GM23338 (cell line): Measurements from ENCODE around the gene DNAJC5G. TPM values are rescaled to one million over a fixed set of nuclear protein-coding genes. Genes with fewer than 3 reads are reported as not detected.

ENCODE experiments used
- ATAC-seq: fragments of 200-7000 bp; cut with Tn5 transposase; 3 replicates; pipeline ENCODE4 v1.9.1; 2020
- DNase-seq: peaks from one replicate; pipeline ENCODE4 v3.0.0-alpha.2; 2015; ENCODE audit warnings: low spot score
- H2AFZ ChIP-seq: fragments of 200-600 bp; sonication (generic); 2 replicates; pipeline ENCODE4 v1.8.0; 2016; ENCODE audit warnings: antibody characterized with exemption, mild to moderate bottlenecking, moderate library complexity
- H3F3A ChIP-seq: fragments of 200-600 bp; sonication (generic); replicated peaks from 2 replicates; pipeline ENCODE4 v1.8.0; 2017; ENCODE audit warnings: antibody characterized with exemption, mixed run types, low read depth
- H3K27ac ChIP-seq: fragments of 200-600 bp; sonication (generic); 2 replicates; pipeline ENCODE4 v1.6.1; 2016; ENCODE audit warnings: low read depth
- H3K27me3 ChIP-seq: fragments of 200-600 bp; sonication (generic); 2 replicates; pipeline ENCODE4 v1.8.0; 2016; ENCODE audit warnings: mild to moderate bottlenecking, mixed run types, moderate library complexity; ENCODE audit not compliant: insufficient read depth
- H3K36me3 ChIP-seq: fragments of 200-600 bp; sonication (generic); 2 replicates; pipeline ENCODE4 v1.8.0; 2016; ENCODE audit warnings: mild to moderate bottlenecking; ENCODE audit not compliant: insufficient read depth
- H3K4me1 ChIP-seq: fragments of 200-600 bp; sonication (generic); 2 replicates; pipeline ENCODE4 v1.8.0; 2016; ENCODE audit warnings: mild to moderate bottlenecking, moderate library complexity; ENCODE audit not compliant: insufficient read depth
- H3K4me2 ChIP-seq: fragments of 200-600 bp; sonication (generic); 2 replicates; pipeline ENCODE4 v1.7.1; 2017; ENCODE audit warnings: mixed run types
- H3K4me3 ChIP-seq: fragments of 200-600 bp; sonication (generic); 2 replicates; pipeline ENCODE4 v1.6.1; 2016; ENCODE audit warnings: mixed run types
- H3K79me2 ChIP-seq: fragments of 200-600 bp; sonication (generic); replicated peaks from 2 replicates; pipeline ENCODE4 v1.8.0; 2017; ENCODE audit warnings: mild to moderate bottlenecking; ENCODE audit not compliant: insufficient read depth
- H3K9me2 ChIP-seq: fragments of 200-600 bp; sonication (generic); 2 replicates; pipeline ENCODE4 v1.8.0; 2017; ENCODE audit not compliant: insufficient read depth
- H4K20me1 ChIP-seq: fragments of 200-600 bp; sonication (generic); replicated peaks from 2 replicates; pipeline ENCODE4 v1.8.0; 2017; ENCODE audit warnings: mild to moderate bottlenecking; ENCODE audit not compliant: insufficient read depth
- H3K27ac Mint-ChIP-seq: 2 replicates; pipeline ENCODE4 v1.8.0; 2020; ENCODE audit warnings: inconsistent platforms, mild to moderate bottlenecking, moderate library complexity, mixed read lengths
- H3K27me3 Mint-ChIP-seq: 3 replicates; pipeline ENCODE4 v1.8.0; 2022; ENCODE audit warnings: low read depth, mild to moderate bottlenecking, moderate library complexity, mixed read lengths, inconsistent platforms; ENCODE audit not compliant: insufficient read depth, poor library complexity
- H3K36me3 Mint-ChIP-seq: 3 replicates; pipeline ENCODE4 v1.8.0; 2021; ENCODE audit warnings: low read depth, mild to moderate bottlenecking, inconsistent platforms, moderate library complexity, mixed read lengths
- H3K4me1 Mint-ChIP-seq: 3 replicates; pipeline ENCODE4 v1.8.0; 2020; ENCODE audit warnings: mild to moderate bottlenecking, inconsistent platforms, mixed read lengths
- H3K4me3 Mint-ChIP-seq: 3 replicates; pipeline ENCODE4 v1.8.0; 2021; ENCODE audit warnings: moderate library complexity, mild to moderate bottlenecking, inconsistent platforms, mixed read lengths
- H3K9me3 Mint-ChIP-seq: 3 replicates; pipeline ENCODE4 v1.8.0; 2020; ENCODE audit warnings: moderate library complexity, mild to moderate bottlenecking, inconsistent platforms, mixed read lengths
- CREB1 ChIP-seq: fragments of 250-450 bp; sonication (Bioruptor Pico); IDR thresholded peaks from 2 replicates; pipeline ENCODE4 v1.5.0; 2020; ENCODE audit warnings: low read depth, mild to moderate bottlenecking, moderate library complexity
- EZH2 ChIP-seq: fragments of 200-600 bp; sonication (generic); IDR thresholded peaks from one replicate; pipeline ENCODE4 v1.8.0; 2017; ENCODE audit warnings: antibody characterized with exemption, mild to moderate bottlenecking, low read depth; ENCODE audit not compliant: unreplicated experiment
- JUNB ChIP-seq: IDR thresholded peaks from one replicate; pipeline ENCODE4 v1.6.1; 2016; ENCODE audit warnings: antibody characterized with exemption; ENCODE audit not compliant: unreplicated experiment
- POLR2AphosphoS5 ChIP-seq: IDR thresholded peaks from 2 replicates; pipeline ENCODE4 v1.6.1; 2016; ENCODE audit warnings: antibody characterized with exemption, low read depth
- STAT1 ChIP-seq: IDR thresholded peaks from one replicate; pipeline ENCODE4 v1.6.1; 2016; ENCODE audit warnings: antibody characterized with exemption; ENCODE audit not compliant: unreplicated experiment
- ZNF114 ChIP-seq: fragments of 250-450 bp; sonication (Bioruptor Pico); IDR thresholded peaks from 2 replicates; pipeline ENCODE4 v1.5.0; 2020; ENCODE audit warnings: mild to moderate bottlenecking, moderate library complexity
- polyA plus RNA-seq: library from polyadenylated mRNA; unstranded; fragments of >200 nt; fragmentation: Nextera tagmentation; extraction: Ambion mirVana; gene quantifications from 2 replicates; pipeline ENCODE4 v1.2.1, GENCODE V29; 2016
- total RNA-seq: library from RNA; depleted of rRNA; stranded (reverse); fragments of >200 nt; shearing (Covaris generic); gene quantifications from 2 replicates; pipeline ENCODE4 v1.2.3, GENCODE V29; 2014
- TF ChIP-seq, protein P1 (sequence below): fragments of 250-450 bp; sonication (Bioruptor Pico); IDR thresholded peaks from 2 replicates; pipeline ENCODE4 v1.5.0; 2020; ENCODE audit warnings: mild to moderate bottlenecking, moderate library complexity
- TF ChIP-seq, protein P2 (sequence below): IDR thresholded peaks from 2 replicates; pipeline ENCODE4 v1.6.1; 2016; ENCODE audit warnings: antibody characterized with exemption
- TF ChIP-seq, protein P3 (sequence below): IDR thresholded peaks from one replicate; pipeline ENCODE4 v1.6.1; 2018; ENCODE audit warnings: antibody characterized with exemption; ENCODE audit not compliant: unreplicated experiment

Gene DNAJC5G
- total and polyA plus RNA-seq, 2 experiments from 2014 or later = 0.59 TPM; not detected in 1

DNA sequence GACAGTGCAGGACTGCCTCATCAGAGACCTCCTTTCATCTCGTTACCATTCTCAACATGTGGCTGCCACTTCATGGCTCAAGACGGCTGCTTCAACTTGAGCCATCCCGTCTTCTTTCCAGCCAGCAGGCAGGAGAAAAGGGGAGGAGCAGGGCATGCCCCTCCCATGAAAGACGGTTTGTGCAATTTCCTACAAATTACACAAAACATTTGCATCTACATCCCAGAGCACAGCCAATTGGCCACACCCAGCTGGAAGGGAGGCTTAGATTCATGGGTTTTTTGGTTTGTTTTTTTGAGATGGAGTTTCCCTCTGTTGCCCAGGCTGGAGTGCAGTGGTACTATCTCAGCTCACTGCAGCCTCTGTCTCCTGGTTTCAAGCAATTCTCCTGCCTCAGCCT, 21.2 kb downstream of the DNAJC5G start (continued):
- TF ChIP-seq, protein P1, sequence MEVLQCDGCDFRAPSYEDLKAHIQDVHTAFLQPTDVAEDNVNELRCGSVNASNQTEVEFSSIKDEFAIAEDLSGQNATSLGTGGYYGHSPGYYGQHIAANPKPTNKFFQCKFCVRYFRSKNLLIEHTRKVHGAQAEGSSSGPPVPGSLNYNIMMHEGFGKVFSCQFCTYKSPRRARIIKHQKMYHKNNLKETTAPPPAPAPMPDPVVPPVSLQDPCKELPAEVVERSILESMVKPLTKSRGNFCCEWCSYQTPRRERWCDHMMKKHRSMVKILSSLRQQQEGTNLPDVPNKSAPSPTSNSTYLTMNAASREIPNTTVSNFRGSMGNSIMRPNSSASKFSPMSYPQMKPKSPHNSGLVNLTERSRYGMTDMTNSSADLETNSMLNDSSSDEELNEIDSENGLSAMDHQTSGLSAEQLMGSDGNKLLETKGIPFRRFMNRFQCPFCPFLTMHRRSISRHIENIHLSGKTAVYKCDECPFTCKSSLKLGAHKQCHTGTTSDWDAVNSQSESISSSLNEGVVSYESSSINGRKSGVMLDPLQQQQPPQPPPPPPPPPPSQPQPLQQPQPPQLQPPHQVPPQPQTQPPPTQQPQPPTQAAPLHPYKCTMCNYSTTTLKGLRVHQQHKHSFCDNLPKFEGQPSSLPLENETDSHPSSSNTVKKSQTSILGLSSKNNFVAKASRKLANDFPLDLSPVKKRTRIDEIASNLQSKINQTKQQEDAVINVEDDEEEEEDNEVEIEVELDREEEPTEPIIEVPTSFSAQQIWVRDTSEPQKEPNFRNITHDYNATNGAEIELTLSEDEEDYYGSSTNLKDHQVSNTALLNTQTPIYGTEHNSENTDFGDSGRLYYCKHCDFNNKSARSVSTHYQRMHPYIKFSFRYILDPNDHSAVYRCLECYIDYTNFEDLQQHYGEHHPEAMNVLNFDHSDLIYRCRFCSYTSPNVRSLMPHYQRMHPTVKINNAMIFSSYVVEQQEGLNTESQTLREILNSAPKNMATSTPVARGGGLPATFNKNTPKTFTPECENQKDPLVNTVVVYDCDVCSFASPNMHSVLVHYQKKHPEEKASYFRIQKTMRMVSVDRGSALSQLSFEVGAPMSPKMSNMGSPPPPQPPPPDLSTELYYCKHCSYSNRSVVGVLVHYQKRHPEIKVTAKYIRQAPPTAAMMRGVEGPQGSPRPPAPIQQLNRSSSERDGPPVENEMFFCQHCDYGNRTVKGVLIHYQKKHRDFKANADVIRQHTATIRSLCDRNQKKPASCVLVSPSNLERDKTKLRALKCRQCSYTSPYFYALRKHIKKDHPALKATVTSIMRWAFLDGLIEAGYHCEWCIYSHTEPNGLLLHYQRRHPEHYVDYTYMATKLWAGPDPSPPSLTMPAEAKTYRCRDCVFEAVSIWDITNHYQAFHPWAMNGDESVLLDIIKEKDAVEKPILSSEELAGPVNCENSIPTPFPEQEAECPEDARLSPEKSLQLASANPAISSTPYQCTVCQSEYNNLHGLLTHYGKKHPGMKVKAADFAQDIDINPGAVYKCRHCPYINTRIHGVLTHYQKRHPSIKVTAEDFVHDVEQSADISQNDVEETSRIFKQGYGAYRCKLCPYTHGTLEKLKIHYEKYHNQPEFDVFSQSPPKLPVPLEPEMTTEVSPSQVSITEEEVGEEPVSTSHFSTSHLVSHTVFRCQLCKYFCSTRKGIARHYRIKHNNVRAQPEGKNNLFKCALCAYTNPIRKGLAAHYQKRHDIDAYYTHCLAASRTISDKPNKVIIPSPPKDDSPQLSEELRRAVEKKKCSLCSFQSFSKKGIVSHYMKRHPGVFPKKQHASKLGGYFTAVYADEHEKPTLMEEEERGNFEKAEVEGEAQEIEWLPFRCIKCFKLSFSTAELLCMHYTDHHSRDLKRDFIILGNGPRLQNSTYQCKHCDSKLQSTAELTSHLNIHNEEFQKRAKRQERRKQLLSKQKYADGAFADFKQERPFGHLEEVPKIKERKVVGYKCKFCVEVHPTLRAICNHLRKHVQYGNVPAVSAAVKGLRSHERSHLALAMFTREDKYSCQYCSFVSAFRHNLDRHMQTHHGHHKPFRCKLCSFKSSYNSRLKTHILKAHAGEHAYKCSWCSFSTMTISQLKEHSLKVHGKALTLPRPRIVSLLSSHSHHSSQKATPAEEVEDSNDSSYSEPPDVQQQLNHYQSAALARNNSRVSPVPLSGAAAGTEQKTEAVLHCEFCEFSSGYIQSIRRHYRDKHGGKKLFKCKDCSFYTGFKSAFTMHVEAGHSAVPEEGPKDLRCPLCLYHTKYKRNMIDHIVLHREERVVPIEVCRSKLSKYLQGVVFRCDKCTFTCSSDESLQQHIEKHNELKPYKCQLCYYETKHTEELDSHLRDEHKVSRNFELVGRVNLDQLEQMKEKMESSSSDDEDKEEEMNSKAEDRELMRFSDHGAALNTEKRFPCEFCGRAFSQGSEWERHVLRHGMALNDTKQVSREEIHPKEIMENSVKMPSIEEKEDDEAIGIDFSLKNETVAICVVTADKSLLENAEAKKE = no peak
- TF ChIP-seq, protein P2, sequence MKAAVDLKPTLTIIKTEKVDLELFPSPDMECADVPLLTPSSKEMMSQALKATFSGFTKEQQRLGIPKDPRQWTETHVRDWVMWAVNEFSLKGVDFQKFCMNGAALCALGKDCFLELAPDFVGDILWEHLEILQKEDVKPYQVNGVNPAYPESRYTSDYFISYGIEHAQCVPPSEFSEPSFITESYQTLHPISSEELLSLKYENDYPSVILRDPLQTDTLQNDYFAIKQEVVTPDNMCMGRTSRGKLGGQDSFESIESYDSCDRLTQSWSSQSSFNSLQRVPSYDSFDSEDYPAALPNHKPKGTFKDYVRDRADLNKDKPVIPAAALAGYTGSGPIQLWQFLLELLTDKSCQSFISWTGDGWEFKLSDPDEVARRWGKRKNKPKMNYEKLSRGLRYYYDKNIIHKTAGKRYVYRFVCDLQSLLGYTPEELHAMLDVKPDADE = no peak
- no peak for TF ChIP-seq CREB1 (CRISPR knock-in tag)
- no peak for TF ChIP-seq JUNB
- TF ChIP-seq STAT1 = no peak

DNA sequence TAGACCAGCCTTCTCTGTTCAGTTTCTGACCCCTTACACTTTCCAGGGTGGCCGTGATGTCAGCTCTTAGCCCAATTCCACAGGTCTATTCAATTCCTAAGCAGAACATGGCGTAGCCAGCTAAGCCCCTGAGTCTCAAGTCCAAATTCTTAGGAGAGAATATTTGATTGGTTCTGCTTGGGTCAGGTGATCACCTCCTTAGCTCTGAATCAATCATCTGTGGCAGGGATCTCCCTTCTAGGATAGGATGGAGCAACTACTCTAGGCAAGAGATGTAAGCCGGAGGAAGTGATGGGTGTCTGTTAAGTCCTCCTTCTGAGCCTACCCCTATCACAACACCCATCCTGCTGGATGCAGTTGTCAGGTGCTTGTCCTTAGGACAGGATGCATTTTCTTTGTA, 22.0 kb downstream of the DNAJC5G start:
- Histone ChIP-seq H3K4me3 (no peak overlapping the region), H3K27ac (no peak overlapping the region), H3K27me3 (no peaks in the 10 kb centered on the region), H3K4me2 (no peak overlapping the region), H3K79me2 (no peaks in the 10 kb centered on the region), H3K36me3 (no peaks in the 10 kb centered on the region), H3F3A (no peaks in the 10 kb centered on the region), H4K20me1 (no peaks in the 10 kb centered on the region), H2AFZ (no peak overlapping the region; the same call in 1 of the 2 replicates), H3K9me2 (no peaks in the 10 kb centered on the region), H3K4me1 (peaks cover 4% of the 10 kb centered on the region; the same call in 1 of the 2 replicates)
- H3K4me1 Mint-ChIP-seq = peaks cover 6% of the 10 kb centered on the region; the same call in 1 of the 3 replicates
- no peaks in the 10 kb centered on the region for H3K36me3 Mint-ChIP-seq
- ATAC-seq = no peak
- H3K27ac Mint-ChIP-seq = no peak overlapping the region
- H3K4me3 Mint-ChIP-seq = no peak overlapping the region
- DNase-seq = no peak
- no peaks in the 10 kb centered on the region for H3K9me3 Mint-ChIP-seq
- H3K27me3 Mint-ChIP-seq = peaks cover 3% of the 10 kb centered on the region
- TF ChIP-seq, protein P2 = no peak
- TF ChIP-seq POLR2AphosphoS5 = no peak
- no peak for TF ChIP-seq EZH2
- TF ChIP-seq ZNF114 (CRISPR knock-in tag) = no peak
- TF ChIP-seq, protein P3, sequence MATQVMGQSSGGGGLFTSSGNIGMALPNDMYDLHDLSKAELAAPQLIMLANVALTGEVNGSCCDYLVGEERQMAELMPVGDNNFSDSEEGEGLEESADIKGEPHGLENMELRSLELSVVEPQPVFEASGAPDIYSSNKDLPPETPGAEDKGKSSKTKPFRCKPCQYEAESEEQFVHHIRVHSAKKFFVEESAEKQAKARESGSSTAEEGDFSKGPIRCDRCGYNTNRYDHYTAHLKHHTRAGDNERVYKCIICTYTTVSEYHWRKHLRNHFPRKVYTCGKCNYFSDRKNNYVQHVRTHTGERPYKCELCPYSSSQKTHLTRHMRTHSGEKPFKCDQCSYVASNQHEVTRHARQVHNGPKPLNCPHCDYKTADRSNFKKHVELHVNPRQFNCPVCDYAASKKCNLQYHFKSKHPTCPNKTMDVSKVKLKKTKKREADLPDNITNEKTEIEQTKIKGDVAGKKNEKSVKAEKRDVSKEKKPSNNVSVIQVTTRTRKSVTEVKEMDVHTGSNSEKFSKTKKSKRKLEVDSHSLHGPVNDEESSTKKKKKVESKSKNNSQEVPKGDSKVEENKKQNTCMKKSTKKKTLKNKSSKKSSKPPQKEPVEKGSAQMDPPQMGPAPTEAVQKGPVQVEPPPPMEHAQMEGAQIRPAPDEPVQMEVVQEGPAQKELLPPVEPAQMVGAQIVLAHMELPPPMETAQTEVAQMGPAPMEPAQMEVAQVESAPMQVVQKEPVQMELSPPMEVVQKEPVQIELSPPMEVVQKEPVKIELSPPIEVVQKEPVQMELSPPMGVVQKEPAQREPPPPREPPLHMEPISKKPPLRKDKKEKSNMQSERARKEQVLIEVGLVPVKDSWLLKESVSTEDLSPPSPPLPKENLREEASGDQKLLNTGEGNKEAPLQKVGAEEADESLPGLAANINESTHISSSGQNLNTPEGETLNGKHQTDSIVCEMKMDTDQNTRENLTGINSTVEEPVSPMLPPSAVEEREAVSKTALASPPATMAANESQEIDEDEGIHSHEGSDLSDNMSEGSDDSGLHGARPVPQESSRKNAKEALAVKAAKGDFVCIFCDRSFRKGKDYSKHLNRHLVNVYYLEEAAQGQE = no peak
